ENCODE data around the gene MOXD1.

- no peak for TF ChIP-seq CTCF (IDR thresholded peaks at IDR 0.05; ENCODE audit: poor library complexity)
- no peak for TF ChIP-seq EZH2 (IDR thresholded peaks at IDR 0.05; ENCODE audit: borderline replicate concordance)
Measured at GRCh38 chr6:132354517-132355167, 46.6 kb downstream of the MOXD1 start.

Measured in hepatocyte (in vitro differentiated cells).